IMR-90 (cell line): ENCODE data around the gene DLGAP4.

ENCODE experiments used
- CEBPB ChIP-seq: IDR thresholded peaks from 2 replicates; pipeline ENCODE4 v1.6.1; 2012; ENCODE audit warnings: low read depth, low read length, improper control_type of control experiment
- CTCF ChIP-seq: conservative IDR thresholded peaks from 2 replicates; pipeline ENCODE4 v1.5.1; 2012; ENCODE audit warnings: mild to moderate bottlenecking, low read depth, low read length, improper control_type of control experiment
- MXI1 ChIP-seq: IDR thresholded peaks from 2 replicates; pipeline ENCODE4 v1.6.1; 2012; ENCODE audit warnings: low read depth, mild to moderate bottlenecking, low read length, moderate library complexity, borderline replicate concordance
- NFE2L2 ChIP-seq: fragments of 150-350 bp; IDR thresholded peaks from 2 replicates; pipeline ENCODE4 v1.6.1; 2016; ENCODE audit warnings: low read depth, mild to moderate bottlenecking, low read length
- POLR2A ChIP-seq: IDR thresholded peaks from 2 replicates; pipeline ENCODE4 v1.6.1; 2012; ENCODE audit warnings: mild to moderate bottlenecking, low read depth, low read length
- RAD21 ChIP-seq: IDR thresholded peaks from 2 replicates; pipeline ENCODE4 v1.6.1; 2012; ENCODE audit warnings: low read length, improper control_type of control experiment
- RCOR1 ChIP-seq: IDR thresholded peaks from 2 replicates; pipeline ENCODE4 v1.6.1; 2012; ENCODE audit warnings: mild to moderate bottlenecking, low read length, improper control_type of control experiment; ENCODE audit not compliant: insufficient replicate concordance
- RFX5 ChIP-seq: IDR thresholded peaks from 2 replicates; pipeline ENCODE4 v1.8.0; 2012; ENCODE audit warnings: low read depth, mild to moderate bottlenecking, low read length, moderate library complexity
- SMC3 ChIP-seq: fragments of 150-350 bp; IDR thresholded peaks from 2 replicates; pipeline ENCODE4 v1.6.1; 2016; ENCODE audit warnings: low read depth, mild to moderate bottlenecking, antibody characterized with exemption, low read length, moderate library complexity

- TF ChIP-seq POLR2A, result no peak
- TF ChIP-seq CEBPB, result no peak
- no peak for TF ChIP-seq MXI1
- no peak for TF ChIP-seq RFX5
- no peak for TF ChIP-seq NFE2L2
- no peak for TF ChIP-seq CTCF
- TF ChIP-seq RAD21, result no peak
- no peak for TF ChIP-seq RCOR1
- no peak for TF ChIP-seq SMC3
These were observed 159.9 kb downstream of the DLGAP4 start for GRCh38 chr20:36466089-36466488.
